ENCODE data around the gene ST6GALNAC3. TPM values are rescaled to one million over a fixed set of nuclear protein-coding genes. Genes with fewer than 3 reads are reported as not detected.
"Not testable (repeated sequence)": the region's sequence is repeated elsewhere in the genome, so short reads cannot be mapped to it uniquely, and the experiment has no call there.

Gene ST6GALNAC3
- 10 to 100 TPM; 63.8 to 87.0 (median 78.0) TPM for polyA plus RNA-seq (ENCODE audit: insufficient read length in 3 of 3)
- long read RNA-seq, donor 1, partial matches to known transcripts = 19 of 20 reads
- long read RNA-seq, donor 1, other reads (novel, unspliced or antisense) = 0 of 20 reads
- long read RNA-seq, donor 2, partial matches to known transcripts = 35 of 36 reads
- long read RNA-seq, donor 2, other reads (novel, unspliced or antisense) = 0 of 36 reads
- long read RNA-seq, donor 3, partial matches to known transcripts = 75 of 77 reads
- long read RNA-seq, donor 3, other reads (novel, unspliced or antisense) = 0 of 77 reads
- long read RNA-seq, donor 4, partial matches to known transcripts = 33 of 33 reads
- long read RNA-seq, donor 4, other reads (novel, unspliced or antisense) = 0 of 33 reads
- long read RNA-seq, donor 5 = 0 reads
- long read RNA-seq, donor 6, partial matches to known transcripts = 15 of 15 reads
- long read RNA-seq, donor 6, other reads (novel, unspliced or antisense) = 0 of 15 reads
- long read RNA-seq, donor 7, partial matches to known transcripts = 25 of 27 reads
- long read RNA-seq, donor 7, other reads (novel, unspliced or antisense) = 0 of 27 reads
- long read RNA-seq, donor 8, partial matches to known transcripts = 57 of 57 reads
- long read RNA-seq, donor 8, other reads (novel, unspliced or antisense) = 0 of 57 reads
- long read RNA-seq, donor 9, partial matches to known transcripts = 20 of 20 reads
- long read RNA-seq, donor 9, other reads (novel, unspliced or antisense) = 0 of 20 reads
- long read RNA-seq, donor 10, partial matches to known transcripts = 28 of 28 reads
- long read RNA-seq, donor 10, other reads (novel, unspliced or antisense) = 0 of 28 reads
- long read RNA-seq, donor 11, partial matches to known transcripts = 57 of 58 reads
- long read RNA-seq, donor 11, other reads (novel, unspliced or antisense) = 0 of 58 reads
- long read RNA-seq, donor 12, partial matches to known transcripts = 33 of 33 reads
- long read RNA-seq, donor 12, other reads (novel, unspliced or antisense) = 0 of 33 reads
- long read RNA-seq, donor 13, partial matches to known transcripts = 52 of 54 reads
- long read RNA-seq, donor 13, other reads (novel, unspliced or antisense) = 0 of 54 reads
- long read RNA-seq, donor 14, partial matches to known transcripts = 42 of 44 reads
- long read RNA-seq, donor 14, other reads (novel, unspliced or antisense) = 0 of 44 reads
- long read RNA-seq, donor 15, partial matches to known transcripts = 12 of 12 reads
- long read RNA-seq, donor 15, other reads (novel, unspliced or antisense) = 0 of 12 reads
- long read RNA-seq, donor 16, partial matches to known transcripts = 49 of 51 reads
- long read RNA-seq, donor 16, other reads (novel, unspliced or antisense) = 0 of 51 reads

GRCh38 chr1:76074321-76075187 is at the start of gene ST6GALNAC3:
TSS of gene ST6GALNAC3 (plus strand) at chr1:76074746.
- DNase-seq (ENCODE audit: extremely low read depth in 1 of 11, low read depth in 9 of 11, low spot score in 4 of 11) = peak in 9 of 11 donors; percentile 28 to 73 (median 69)

DNA sequence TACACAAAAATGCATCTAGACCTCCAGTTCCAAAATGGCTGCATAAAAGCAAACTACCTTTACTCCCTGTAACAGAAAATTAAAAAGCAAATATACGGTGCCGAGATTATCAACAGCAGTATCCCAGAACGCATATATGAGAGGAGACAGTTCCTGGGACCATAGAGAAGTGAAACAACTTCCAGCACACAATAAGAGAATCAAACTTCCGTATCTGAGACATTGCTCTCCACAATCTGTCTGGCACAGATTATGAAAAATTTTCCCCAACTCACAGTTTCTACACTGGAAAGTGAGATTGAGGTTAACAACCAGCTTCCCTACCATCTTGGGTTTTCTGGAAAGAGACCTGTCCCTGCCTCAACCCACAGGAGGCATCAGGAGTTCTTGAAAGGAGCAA is 47.2 kb upstream of the ST6GALNAC3 start:
- no peak for DNase-seq (ENCODE audit: extremely low read depth in 1 of 11, low read depth in 9 of 11, low spot score in 4 of 11)

DNA sequence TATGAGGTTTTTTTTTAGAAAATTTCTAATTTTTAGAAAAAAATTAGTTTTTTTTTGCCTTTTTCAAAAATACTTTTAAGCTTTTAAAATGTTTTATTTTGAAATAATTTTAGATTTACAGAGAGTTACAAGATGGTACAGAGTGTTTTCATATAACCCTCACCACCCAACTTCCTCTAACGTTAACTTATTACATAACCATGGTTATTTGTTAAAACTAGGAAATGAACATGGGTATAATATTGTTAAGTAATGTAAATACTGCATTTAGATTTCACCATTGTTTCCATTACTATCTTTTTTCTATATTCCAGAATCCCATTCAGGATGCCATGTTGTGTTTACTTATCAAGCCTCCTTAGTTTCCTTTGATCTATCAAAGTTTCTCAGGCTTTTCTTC is 45.2 kb upstream of the ST6GALNAC3 start:
- DNase-seq (ENCODE audit: extremely low read depth in 1 of 11, low read depth in 9 of 11, low spot score in 4 of 11) = no peak

GRCh38 chr1:76031496-76031895 is 43.0 kb upstream of the ST6GALNAC3 start:
- DNase-seq (ENCODE audit: extremely low read depth in 1 of 11, low read depth in 9 of 11, low spot score in 4 of 11) = no peak

DNA sequence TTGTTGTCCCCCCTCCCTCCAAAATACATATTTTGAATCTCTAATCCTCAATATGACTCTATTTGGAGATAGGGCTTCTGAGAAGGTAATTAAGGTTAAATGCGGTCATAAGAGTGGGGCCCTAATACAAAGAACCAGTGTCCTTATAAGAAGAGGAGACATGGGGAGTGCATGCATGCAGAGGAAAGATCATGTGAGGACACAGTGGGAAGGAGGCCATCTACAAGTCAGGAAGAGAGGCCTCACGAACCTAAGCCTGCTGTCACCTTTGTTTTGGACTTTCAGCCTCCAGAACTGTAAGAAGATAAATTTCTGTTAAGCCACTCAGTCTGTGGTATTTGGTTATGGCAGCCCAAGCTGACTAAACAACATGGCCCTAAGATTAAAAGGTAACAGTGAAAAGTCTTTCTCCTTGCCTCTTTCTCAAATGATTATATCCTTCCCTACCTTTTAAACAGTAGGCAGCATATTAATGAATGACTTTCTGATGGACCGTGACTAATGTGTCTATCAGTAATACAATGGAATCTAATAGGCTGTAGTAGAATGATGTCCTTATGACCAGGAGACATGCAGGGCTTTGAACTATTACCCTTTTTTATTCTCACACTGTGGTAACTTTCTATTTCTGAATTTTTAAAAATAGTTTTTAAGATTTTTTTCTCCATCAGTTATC is 40.6 kb upstream of the ST6GALNAC3 start:
- DNase-seq (ENCODE audit: extremely low read depth in 1 of 11, low read depth in 9 of 11, low spot score in 4 of 11) = no peak

DNA sequence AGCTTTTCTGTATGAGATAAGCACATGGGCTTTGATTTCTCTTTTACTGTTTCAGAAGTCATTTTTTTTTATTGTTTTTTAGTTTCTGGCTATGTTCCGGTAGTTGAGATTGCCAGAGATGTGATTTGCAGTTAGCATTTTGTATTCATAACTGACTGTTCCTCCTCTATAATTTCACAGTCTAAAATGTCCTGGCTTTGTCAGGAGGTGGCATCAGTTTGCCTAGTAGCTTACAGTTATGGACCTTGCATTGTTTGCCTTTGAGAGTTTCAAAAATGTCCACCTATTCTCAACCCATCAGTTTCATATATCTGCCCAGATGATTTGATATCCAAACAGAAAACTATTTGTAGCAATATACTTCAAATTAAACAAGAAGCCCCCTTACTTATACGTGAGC is 39.5 kb upstream of the ST6GALNAC3 start:
- DNase-seq (ENCODE audit: extremely low read depth in 1 of 11, low read depth in 9 of 11, low spot score in 4 of 11) = no peak

DNA sequence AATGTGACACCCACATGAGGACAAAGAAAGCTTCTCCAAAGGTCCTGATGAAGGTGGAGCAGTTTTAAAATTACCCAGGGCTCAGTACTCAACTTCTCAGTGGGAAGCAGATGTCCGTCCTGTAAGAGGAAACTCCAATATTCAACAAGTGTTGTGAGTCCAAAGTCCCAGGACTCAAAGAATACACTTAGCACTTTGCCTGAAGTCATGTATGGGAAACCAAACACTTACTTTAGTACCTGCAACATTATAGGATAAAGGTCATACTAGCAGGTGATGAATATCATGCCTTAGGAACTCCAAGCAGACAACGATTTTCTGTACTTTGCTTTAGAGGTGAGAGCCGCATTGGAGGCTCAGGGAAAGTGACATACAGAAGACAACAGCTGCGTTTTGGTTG is 37.2 kb upstream of the ST6GALNAC3 start:
- no peak for DNase-seq (ENCODE audit: extremely low read depth in 1 of 11, low read depth in 9 of 11, low spot score in 4 of 11)

- peak in 3 of 11 donors; percentile 30 to 57 (median 43) for DNase-seq (ENCODE audit: extremely low read depth in 1 of 11, low read depth in 9 of 11, low spot score in 4 of 11)
Measured at GRCh38 chr1:76038287-76039004, 36.1 kb upstream of the ST6GALNAC3 start.

GRCh38 chr1:76046149-76046548 is 28.4 kb upstream of the ST6GALNAC3 start:
- no peak for DNase-seq (ENCODE audit: extremely low read depth in 1 of 11, low read depth in 9 of 11, low spot score in 4 of 11)

DNA sequence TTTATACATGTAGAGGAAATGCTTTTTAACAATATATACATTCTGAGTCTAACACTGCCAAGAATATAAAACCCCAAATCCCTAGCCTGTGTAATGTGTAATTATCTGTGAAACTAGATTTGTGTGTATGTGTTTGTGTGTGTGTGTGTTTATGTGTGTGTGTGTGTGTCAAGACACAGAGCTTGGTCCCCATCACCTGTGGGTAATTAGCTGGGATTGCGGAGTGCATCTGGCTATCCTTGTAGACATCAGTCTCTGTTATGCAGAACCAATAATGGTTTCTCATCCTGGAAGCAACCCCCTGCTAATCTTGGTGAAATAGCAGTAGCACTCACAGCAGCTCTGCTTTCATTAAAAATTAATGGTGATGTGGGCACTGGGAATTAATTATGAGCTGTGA is 26.3 kb upstream of the ST6GALNAC3 start:
- DNase-seq (ENCODE audit: extremely low read depth in 1 of 11, low read depth in 9 of 11, low spot score in 4 of 11) = no peak

GRCh38 chr1:76048926-76049325 is 25.6 kb upstream of the ST6GALNAC3 start:
- DNase-seq (ENCODE audit: extremely low read depth in 1 of 11, low read depth in 9 of 11, low spot score in 4 of 11) = no peak

DNA sequence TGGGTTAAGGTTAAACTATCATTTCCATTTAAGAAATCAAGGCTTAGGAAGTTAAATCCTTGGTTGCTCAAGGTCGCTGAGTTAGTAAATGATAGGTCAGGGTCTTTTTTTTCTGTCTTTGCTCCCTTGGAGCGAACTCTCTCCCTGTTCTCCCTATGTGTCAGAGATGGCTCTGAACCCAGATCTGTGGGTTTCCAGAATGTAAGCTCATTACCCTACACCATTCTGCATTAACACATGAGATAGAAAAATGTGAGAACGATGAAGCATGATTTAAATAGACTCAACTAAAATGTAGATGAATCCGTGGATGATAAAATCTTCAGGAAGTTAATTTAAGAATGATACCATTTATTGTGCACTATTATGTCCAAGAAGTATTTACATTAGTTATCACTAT is 25.0 kb upstream of the ST6GALNAC3 start:
- DNase-seq (ENCODE audit: extremely low read depth in 1 of 11, low read depth in 9 of 11, low spot score in 4 of 11) = no peak

DNA sequence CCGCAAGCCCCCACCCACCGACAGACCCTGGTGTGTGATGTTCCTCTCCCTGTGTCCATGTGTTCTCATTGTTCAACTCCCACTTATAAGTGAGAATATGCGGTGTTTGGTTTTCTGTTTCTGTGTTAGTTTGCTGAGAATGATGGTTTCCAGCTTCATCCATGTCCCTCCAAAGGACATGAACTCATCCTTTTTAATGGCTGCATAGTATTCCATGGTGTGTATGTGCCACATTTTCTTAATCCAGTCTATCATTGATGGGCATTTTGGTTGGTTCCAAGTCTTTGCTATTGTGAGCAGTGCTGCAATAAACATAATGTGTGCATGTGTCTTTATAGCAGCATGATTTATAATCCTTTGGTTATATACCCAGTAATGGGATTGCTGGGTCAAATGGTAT is 24.5 kb upstream of the ST6GALNAC3 start:
- not testable (repeated sequence) for DNase-seq (ENCODE audit: extremely low read depth in 1 of 11, low read depth in 9 of 11, low spot score in 4 of 11)

GRCh38 chr1:76053021-76053420 is 21.5 kb upstream of the ST6GALNAC3 start:
- peak in 1 of 11 donors; percentile 30 for DNase-seq (ENCODE audit: extremely low read depth in 1 of 11, low read depth in 9 of 11, low spot score in 4 of 11)

GRCh38 chr1:76054359-76054758 is 20.2 kb upstream of the ST6GALNAC3 start:
- DNase-seq (ENCODE audit: extremely low read depth in 1 of 11, low read depth in 9 of 11, low spot score in 4 of 11) = no peak

DNA sequence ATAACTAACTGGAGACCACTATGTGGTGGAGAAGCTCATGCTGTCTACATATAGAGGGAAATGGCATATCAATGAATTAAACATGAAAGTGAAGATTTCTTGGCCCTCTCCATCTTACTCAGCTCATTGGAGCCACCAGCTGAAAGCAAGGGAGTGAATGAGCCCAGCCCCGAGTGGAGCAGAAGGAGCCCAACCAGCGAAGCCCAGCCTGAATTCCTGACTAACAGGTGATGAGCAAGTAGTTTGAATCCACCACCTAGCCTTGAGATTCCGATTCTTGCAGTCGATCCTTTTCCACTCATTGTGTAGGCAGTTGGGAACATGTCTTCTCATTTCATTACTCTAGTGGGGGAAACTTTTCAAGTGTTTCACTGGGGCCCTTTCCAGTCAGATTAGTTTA is 18.6 kb upstream of the ST6GALNAC3 start:
- DNase-seq (ENCODE audit: extremely low read depth in 1 of 11, low read depth in 9 of 11, low spot score in 4 of 11) = no peak

DNA sequence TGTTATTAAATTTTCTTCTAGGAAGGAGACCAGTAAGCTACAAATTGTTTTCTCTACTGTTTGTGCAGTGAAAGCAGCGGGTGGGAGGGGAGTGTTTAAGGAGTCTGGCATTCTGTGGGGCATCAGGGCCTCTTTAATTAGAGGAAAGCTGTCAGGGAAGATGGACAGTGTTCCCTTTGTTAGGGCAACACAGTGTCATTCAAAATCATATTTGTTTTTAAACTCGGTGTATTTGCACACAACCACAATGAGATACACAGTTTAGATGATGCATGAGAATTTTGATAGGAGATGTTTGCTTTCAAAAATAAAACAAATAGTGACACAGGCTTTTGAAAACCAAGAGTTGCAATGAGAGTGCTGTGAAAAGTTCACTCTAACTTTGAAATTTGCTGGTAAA is 15.1 kb upstream of the ST6GALNAC3 start:
- DNase-seq (ENCODE audit: extremely low read depth in 1 of 11, low read depth in 9 of 11, low spot score in 4 of 11) = no peak
